Cardiac muscle cell (in vitro differentiated cells and primary cell): ENCODE results near the gene BORCS5. TPM values are rescaled to one million over a fixed set of nuclear protein-coding genes. Genes with fewer than 3 reads are reported as not detected.

ENCODE experiments used
- DNase-seq, 2 donors: peaks; one replicate each; pipeline versions ENCODE4 v3.0.0 to v3.0.0-alpha.2; 2010 to 2017; ENCODE audit warnings: low read depth in 1 of 2, low spot score in 1 of 2
- H3K27ac ChIP-seq: fragments of 200-600 bp; sonication (generic); 2 replicates; pipeline ENCODE4 v1.5.1; 2016
- H3K27me3 ChIP-seq: fragments of 200-600 bp; sonication (generic); 2 replicates; pipeline ENCODE4 v1.6.0; 2016; ENCODE audit warnings: control low read depth
- H3K36me3 ChIP-seq: fragments of 200-600 bp; sonication (generic); 2 replicates; pipeline ENCODE4 v1.5.1; 2016; ENCODE audit warnings: control low read depth
- H3K4me1 ChIP-seq: fragments of 200-600 bp; sonication (generic); 2 replicates; pipeline ENCODE4 v1.8.1; 2017; ENCODE audit warnings: low read depth, mild to moderate bottlenecking, mixed run types
- H3K4me3 ChIP-seq: fragments of 200-600 bp; sonication (generic); 2 replicates; pipeline ENCODE4 v1.5.1; 2016; ENCODE audit warnings: mild to moderate bottlenecking
- H3K9me3 ChIP-seq: fragments of 200-600 bp; sonication (generic); 2 replicates; pipeline ENCODE4 v1.5.1; 2017; ENCODE audit warnings: low read depth, mild to moderate bottlenecking, control low read depth
- polyA plus RNA-seq: library from polyadenylated mRNA; unstranded; fragments of >200 nt; fragmentation: Nextera tagmentation; extraction: Ambion mirVana; gene quantifications from 2 replicates; pipeline ENCODE4 v1.2.1, GENCODE V29; 2016
- total RNA-seq: library from RNA; depleted of rRNA; stranded (reverse); fragments of >200 nt; gene quantifications from 2 replicates; pipeline ENCODE4 v1.2.3, GENCODE V29; 2016
- TF ChIP-seq, protein P1 (sequence below): IDR thresholded peaks from 2 replicates; pipeline ENCODE4 v1.5.1; 2012; ENCODE audit warnings: low read depth, mild to moderate bottlenecking, low read length

The BORCS5 gene
- total and polyA plus RNA-seq, 2 experiments from 2014 or later, result 9.2 to 17.3 TPM

DNA sequence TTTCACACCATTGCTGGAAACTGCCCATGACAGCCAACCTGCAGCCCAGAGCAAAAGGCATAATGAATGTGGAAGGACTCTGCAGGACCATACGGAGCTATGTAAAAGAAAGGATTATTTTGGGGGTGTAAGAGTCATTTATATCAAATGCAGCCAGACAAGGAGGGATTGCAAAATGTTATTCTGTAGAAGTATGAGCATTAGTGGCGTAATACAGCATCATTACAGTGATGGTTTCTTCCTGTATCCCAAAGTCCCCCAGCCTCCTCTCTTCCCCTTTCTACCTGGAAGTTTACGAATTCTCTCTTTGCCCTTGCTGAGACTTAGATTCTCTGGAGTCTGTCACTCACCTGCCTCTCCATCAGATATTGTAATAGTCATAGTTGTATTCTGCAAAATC is 89.9 kb downstream of the BORCS5 start:
- Histone ChIP-seq H3K9me3 (no peaks in the 10 kb centered on the region), H3K27ac (no peak overlapping the region), H3K27me3 (no peaks in the 10 kb centered on the region), H3K4me3 (no peak overlapping the region), H3K4me1 (peaks cover 24% of the 10 kb centered on the region), H3K36me3 (no peaks in the 10 kb centered on the region)
- TF ChIP-seq, protein P1, sequence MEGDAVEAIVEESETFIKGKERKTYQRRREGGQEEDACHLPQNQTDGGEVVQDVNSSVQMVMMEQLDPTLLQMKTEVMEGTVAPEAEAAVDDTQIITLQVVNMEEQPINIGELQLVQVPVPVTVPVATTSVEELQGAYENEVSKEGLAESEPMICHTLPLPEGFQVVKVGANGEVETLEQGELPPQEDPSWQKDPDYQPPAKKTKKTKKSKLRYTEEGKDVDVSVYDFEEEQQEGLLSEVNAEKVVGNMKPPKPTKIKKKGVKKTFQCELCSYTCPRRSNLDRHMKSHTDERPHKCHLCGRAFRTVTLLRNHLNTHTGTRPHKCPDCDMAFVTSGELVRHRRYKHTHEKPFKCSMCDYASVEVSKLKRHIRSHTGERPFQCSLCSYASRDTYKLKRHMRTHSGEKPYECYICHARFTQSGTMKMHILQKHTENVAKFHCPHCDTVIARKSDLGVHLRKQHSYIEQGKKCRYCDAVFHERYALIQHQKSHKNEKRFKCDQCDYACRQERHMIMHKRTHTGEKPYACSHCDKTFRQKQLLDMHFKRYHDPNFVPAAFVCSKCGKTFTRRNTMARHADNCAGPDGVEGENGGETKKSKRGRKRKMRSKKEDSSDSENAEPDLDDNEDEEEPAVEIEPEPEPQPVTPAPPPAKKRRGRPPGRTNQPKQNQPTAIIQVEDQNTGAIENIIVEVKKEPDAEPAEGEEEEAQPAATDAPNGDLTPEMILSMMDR, result no peak
- DNase-seq, result no peak

DNA sequence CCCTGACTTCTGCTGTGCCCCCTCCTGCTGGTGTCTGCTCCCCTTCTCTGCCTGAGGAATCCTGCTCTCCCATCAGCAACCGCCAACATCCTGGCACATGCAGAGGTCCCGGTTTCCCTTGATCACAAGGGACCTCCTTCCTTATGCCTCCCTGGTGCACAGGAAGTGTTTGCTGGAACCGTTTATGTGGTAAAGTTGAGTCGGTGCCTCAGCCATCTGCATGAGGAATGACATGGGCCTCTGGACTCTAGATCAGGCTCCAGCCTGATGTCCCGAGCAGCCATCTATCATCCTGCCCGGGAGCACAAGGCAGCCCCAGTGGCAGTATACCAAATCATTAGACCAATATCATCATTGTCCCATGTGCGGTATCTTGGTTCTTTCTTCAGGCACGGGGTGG is 90.4 kb downstream of the BORCS5 start:
- H3K4me3 ChIP-seq, result no peak overlapping the region
- TF ChIP-seq, protein P1, result no peak
- no peaks in the 10 kb centered on the region for H3K27me3 ChIP-seq
- H3K27ac ChIP-seq, result no peak overlapping the region
- peaks cover 20% of the 10 kb centered on the region for H3K4me1 ChIP-seq
- H3K36me3 ChIP-seq, result no peaks in the 10 kb centered on the region
- H3K9me3 ChIP-seq, result no peaks in the 10 kb centered on the region
- DNase-seq, result no peak

- Histone ChIP-seq H3K4me1 (peaks cover 14% of the 10 kb centered on the region), H3K4me3 (no peak overlapping the region), H3K27me3 (no peaks in the 10 kb centered on the region), H3K36me3 (no peaks in the 10 kb centered on the region), H3K9me3 (no peaks in the 10 kb centered on the region), H3K27ac (no peak overlapping the region)
- DNase-seq, result no peak
- TF ChIP-seq, protein P1, result no peak
Measured at GRCh38 chr12:12447837-12448236, 91.0 kb downstream of the BORCS5 start.

DNA sequence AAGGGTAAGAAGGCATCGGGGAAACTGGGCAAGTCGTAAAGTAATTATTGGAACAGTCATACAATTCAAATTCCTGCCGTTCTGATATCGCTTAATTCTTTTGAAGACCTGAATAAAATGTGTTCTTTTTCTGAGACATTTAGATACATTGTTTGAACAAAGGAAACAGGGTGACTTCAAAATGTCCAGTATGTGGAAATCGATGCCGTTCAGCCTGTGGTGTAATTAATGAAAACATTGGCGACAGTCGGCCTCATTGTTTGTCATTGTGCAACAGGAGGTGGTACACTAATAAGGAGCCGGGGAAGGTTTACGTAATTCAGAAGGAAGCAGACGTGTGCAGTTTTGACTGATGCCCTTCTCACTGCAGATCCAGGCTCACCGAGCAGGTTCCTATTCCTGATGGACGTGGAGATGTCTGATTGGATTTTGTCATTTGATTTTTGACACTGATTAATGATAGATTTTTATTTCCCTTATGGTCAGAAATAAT is 92.7 kb downstream of the BORCS5 start:
- TF ChIP-seq, protein P1, result no peak
- H3K36me3 ChIP-seq, result no peaks in the 10 kb centered on the region

DNA sequence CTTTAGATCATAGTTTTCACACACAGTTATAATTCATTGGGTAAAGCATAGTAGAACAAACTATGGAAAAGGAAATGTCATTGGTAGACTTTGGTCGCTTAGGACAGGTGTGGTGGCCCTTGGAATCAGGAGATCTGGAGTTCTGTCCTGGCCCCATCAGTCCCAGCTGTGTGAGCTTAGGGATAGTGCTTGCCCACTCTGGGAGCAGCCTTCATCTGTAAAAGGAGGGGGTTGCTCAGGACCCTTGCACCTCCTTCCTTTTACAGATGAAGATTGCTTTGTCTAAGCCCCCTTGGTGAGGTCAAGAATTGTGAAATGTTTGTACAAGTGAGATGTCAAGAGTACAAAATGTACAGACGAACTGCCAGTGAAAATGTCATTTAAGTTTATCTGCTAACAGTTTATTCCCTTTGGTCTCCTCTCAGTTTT is 93.2 kb downstream of the BORCS5 start:
- Histone ChIP-seq H3K4me3 (no peak overlapping the region), H3K27ac (no peak overlapping the region), H3K9me3 (no peaks in the 10 kb centered on the region), H3K27me3 (no peaks in the 10 kb centered on the region), H3K36me3 (no peaks in the 10 kb centered on the region), H3K4me1 (peaks cover 4% of the 10 kb centered on the region)
- TF ChIP-seq, protein P1, result no peak
- DNase-seq, result peak in 1 of 2 donors; percentile 42

More for the DNA sequence above, 92.7 kb downstream of the BORCS5 start:
- H3K27me3 ChIP-seq, result no peaks in the 10 kb centered on the region
- peak in 1 of 2 donors; percentile 84 for DNase-seq
- no peak overlapping the region for H3K4me3 ChIP-seq
- no peaks in the 10 kb centered on the region for H3K9me3 ChIP-seq
- no peak overlapping the region for H3K27ac ChIP-seq
- peaks cover 4% of the 10 kb centered on the region for H3K4me1 ChIP-seq

GRCh38 chr12:12451098-12451497 is 94.2 kb downstream of the BORCS5 start:
- Histone ChIP-seq H3K27me3 (no peaks in the 10 kb centered on the region), H3K9me3 (no peaks in the 10 kb centered on the region), H3K4me1 (peaks cover 4% of the 10 kb centered on the region), H3K36me3 (no peaks in the 10 kb centered on the region), H3K4me3 (no peak overlapping the region), H3K27ac (no peak overlapping the region)
- DNase-seq, result no peak
- TF ChIP-seq, protein P1, result no peak
